Measurements from ENCODE around the gene LTB.

The LTB gene, protein sequence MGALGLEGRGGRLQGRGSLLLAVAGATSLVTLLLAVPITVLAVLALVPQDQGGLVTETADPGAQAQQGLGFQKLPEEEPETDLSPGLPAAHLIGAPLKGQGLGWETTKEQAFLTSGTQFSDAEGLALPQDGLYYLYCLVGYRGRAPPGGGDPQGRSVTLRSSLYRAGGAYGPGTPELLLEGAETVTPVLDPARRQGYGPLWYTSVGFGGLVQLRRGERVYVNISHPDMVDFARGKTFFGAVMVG

GRCh38 chr6:31582230-31582643, at the start of gene LTB:
Gene LTB (minus strand): TSS chr6:31582424. CDS start chr6:31582417, 7 bp downstream.
- DNase-seq (ENCODE audit: low spot score), result no peak

- no peak for DNase-seq (ENCODE audit: low spot score)
These were observed 49.6 kb upstream of the LTB start for GRCh38 chr6:31631681-31632278.

GRCh38 chr6:31631209-31631608, 49.0 kb upstream of the LTB start:
- no peak for DNase-seq (ENCODE audit: low spot score)

- no peak for DNase-seq (ENCODE audit: low spot score)
These were observed 48.1 kb upstream of the LTB start for GRCh38 chr6:31630177-31630934.

DNA sequence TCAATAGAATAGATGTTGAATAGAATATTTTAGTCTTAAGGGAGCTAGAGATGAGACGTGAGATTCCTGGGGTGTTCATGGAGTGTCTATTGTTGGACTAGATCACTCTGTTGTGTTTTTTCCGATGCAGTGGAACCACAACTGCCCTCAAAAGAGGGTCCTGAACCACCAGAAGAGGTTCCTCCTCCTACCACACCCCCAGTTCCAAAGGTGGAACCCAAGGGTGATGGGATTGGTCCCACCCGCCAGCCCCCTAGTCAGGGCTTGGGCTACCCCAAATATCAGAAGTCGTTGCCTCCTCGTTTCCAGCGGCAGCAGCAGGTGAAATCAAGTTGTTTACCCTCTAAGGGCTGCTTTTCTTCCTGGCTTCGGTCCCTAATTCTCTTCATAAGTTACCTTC, 46.8 kb upstream of the LTB start:
- DNase-seq (ENCODE audit: low spot score), result no peak

DNA sequence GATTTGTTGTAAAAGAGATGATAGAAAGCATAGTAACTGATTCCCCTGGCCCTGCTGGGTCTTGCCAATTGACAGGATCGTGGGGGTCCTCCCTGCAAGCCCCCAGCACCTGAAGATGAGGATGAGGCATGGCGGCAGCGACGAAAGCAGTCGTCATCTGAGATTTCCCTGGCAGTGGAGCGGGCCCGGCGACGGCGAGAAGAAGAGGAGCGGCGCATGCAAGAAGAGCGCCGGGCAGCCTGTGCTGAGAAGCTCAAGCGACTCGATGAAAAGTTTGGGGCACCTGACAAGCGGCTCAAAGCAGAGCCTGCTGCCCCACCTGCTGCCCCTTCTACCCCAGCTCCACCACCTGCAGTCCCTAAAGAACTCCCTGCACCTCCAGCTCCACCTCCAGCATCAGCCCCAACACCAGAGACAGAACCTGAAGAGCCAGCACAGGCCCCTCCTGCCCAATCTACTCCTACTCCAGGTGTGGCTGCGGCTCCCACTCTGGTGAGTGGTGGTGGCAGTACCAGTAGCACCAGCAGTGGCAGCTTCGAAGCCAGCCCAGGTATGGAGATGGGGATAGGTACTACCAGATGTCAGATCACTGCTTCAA, 45.6 kb upstream of the LTB start:
- DNase-seq (ENCODE audit: low spot score), result no peak

GRCh38 chr6:31626952-31627351, 44.7 kb upstream of the LTB start:
- no peak for DNase-seq (ENCODE audit: low spot score)

DNA sequence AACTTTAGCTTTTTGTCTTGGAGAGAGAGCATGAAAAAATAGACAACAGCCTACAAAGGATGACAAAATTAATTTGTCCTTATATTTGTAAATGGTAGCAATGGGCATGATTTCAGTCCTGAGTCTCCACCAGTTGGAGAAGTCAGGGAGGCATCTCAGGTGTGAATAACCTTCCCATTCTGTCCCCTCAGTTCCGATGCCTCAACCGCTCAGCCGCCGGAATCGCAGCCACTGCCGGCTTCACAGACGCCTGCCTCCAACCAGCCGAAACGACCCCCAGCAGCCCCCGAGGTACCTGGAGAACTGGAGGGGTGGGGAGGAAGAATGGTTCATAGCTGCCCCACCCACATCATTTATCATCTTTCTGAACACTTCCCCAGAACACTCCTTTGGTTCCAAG, 41.8 kb upstream of the LTB start:
- DNase-seq (ENCODE audit: low spot score), result no peak

- DNase-seq (ENCODE audit: low spot score), result no peak
These were observed 40.5 kb upstream of the LTB start for GRCh38 chr6:31622684-31623091.

DNA sequence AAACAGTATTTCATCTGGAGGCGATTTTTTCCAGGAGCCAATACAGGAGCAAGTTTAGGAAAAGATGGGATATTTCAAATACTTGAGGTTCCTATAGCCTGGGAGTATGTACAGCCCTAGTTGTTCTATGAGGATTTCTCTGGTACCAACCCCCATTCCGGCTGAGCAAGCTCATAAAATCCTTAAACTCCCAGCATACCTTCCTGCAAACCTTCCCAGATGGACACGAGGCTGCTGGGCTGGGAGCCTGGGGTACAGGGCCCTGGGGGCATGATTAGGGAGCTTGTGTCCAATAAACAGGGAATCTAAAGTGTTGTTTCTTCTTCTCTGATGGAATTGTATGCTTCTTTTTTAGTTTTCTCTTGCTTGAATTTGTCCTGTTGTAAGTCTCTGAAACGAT, 39.8 kb upstream of the LTB start:
- DNase-seq (ENCODE audit: low spot score), result no peak

- DNase-seq (ENCODE audit: low spot score), result no peak
These were observed 39.2 kb upstream of the LTB start for GRCh38 chr6:31621320-31621939.

- DNase-seq (ENCODE audit: low spot score), result peak; percentile 96
These were observed 38.5 kb upstream of the LTB start, which contains the start of gene PRRC2A for GRCh38 chr6:31620586-31621319. Gene PRRC2A (plus strand): TSS chr6:31620715. CDS start chr6:31622790, 2,075 bp downstream.

DNA sequence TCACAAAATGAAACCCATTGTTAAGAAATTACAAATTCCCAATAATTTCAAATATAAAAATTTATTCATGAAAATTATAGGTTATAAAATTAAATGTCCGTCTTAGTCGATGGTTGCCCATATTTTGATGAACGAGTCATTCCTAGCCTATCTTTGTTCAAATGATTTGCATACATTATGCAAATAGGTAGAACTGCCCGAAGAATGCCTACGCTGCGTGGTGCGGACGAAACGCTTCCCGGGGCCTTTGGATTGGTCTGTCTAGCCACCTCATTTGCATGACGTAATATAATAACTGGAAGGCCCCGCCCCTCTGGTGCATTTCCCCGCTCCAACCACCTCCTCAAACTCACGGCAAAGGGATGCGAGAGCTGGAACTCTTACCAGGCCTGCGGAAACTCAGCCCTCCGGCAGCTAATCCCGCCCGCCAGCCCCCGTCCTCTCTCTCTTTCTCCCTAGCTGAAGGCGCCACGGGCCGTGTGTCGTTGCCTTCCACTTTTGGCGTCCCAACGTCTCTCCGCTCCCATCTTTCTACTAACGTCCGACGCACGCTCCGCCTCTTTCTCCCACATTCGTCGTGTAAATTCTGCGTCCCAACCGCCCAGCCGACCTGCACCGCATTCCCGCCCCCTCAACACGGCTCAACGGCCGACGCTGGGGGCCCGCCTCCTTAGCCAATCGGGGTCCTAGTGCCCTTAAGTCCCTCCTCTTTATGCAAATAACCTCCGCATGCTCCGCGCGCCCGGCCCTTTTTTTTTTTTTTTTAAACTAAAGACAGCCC, 37.8 kb upstream of the LTB start:
- peak; percentile 95 for DNase-seq (ENCODE audit: low spot score)

DNA sequence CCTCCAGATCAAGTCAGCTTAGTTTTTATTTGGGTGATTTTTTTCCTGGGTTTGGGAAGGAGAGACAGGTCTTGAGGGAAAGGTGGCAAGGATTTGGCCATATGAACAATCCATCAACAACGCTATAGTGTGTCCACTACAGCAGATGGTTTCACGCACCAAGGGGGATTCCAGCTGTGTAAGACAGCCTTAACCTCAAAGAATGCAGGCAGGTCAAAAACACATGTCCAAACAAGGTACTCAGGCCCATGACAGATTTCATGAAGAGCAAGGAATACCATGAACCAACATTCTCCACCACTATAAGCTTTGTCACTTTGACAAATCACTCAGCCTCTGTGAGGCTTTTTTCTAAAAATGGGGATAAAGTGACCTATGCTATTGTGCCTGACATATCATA, 34.8 kb upstream of the LTB start:
- no peak for DNase-seq (ENCODE audit: low spot score)

DNA sequence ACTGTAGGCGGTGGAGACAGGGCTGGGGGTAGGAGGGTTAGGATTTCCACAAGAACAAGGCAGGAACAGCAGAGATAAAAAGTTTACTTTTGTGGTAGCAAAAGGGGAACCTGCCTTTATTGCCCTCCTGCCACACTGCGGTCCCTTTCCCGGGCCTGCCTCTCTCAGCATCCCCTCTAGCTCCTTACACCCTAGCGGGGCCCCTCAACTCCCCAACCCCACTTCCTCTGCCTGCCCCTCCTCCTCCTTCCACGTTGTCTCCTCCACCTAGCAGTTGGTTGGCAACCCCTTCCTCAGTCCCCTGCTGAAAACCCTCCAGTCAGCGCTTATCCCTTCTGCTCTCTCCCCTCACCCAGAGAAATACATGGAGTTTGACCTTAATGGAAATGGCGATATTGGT, 33.5 kb upstream of the LTB start:
- no peak for DNase-seq (ENCODE audit: low spot score)

DNA sequence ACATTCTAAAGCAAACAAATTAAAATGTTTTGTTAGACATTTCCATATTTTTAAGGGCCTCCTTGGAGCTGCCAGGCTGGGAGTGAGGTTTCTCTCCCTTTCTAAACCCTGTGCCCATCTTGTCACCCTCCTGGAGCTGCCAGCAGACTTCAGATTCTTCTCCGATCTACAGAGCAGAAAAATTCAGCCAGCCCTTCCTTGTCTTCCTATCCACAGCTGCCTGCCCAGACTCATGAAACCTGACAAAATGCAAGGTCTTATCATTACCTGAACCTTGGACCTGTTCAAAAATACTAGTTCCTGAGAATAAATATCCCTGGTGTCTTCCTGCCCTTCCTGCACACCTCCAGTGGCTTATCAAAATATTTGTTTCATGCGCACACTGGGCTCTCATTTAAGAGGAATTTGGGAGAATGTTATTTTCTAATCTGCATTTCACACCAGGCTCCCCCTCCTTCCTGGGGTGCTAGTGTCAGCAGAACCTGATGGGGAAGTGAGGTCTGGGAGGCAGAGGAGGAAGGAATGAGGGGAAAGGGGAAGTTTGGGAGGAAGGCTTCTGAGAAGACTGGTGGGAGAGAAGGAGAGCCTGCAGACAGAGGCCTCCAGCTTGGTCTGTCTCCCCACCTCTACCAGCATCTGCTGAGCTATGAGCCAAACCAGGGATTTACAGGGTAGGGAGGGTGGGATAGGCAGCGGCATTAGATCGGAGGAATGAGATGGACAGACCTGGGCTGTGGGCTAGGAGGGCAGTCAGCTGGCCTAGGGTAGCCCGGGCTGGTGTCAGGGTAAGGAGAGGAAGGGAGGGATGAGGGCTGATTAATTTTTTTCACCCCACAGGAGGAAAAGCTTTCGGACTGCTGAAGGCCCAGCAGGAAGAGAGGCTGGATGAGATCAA, 32.7 kb upstream of the LTB start, which contains the start of gene AIF1:
TSS of gene AIF1 (plus strand) at position 551 of the 895 bp plus-strand sequence. CDS start at position 647, 96 bp downstream.
- no peak for DNase-seq (ENCODE audit: low spot score)

DNA sequence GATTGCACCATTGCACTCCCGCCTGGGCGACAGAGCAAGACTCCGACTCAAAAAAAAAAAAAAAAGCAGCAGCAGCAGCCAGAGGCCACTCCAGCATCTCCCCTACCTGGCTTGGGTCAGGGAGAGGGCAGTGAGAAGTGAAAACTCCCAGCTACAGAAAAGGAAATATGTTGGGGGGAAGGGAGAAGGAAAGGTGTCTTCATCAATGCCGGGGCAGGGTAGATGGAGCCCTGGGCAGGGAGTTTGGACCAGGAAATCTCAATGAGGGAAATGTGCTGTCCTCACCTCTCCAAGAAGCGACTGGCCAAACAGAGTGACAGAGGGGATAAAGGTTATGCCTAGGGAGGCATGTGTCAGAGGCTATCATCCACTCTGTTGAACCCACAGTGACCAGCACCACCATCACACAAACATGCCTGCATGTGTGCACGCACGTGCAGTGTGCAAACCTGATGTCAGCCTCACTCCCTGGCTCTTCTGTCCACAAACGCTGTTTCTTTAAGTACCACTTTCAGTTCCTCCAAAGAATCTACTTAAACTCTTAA, 31.9 kb upstream of the LTB start:
- DNase-seq (ENCODE audit: low spot score), result no peak

- DNase-seq (ENCODE audit: low spot score), result no peak
These were observed 28.7 kb upstream of the LTB start for GRCh38 chr6:31610968-31611367.
